ENCODE data around the gene YEATS2. TPM values are rescaled to one million over a fixed set of nuclear protein-coding genes. Genes with fewer than 3 reads are reported as not detected.

YEATS2 gene
- total RNA-seq, 1 experiment from 2014 or later = 31.0 TPM

DNA sequence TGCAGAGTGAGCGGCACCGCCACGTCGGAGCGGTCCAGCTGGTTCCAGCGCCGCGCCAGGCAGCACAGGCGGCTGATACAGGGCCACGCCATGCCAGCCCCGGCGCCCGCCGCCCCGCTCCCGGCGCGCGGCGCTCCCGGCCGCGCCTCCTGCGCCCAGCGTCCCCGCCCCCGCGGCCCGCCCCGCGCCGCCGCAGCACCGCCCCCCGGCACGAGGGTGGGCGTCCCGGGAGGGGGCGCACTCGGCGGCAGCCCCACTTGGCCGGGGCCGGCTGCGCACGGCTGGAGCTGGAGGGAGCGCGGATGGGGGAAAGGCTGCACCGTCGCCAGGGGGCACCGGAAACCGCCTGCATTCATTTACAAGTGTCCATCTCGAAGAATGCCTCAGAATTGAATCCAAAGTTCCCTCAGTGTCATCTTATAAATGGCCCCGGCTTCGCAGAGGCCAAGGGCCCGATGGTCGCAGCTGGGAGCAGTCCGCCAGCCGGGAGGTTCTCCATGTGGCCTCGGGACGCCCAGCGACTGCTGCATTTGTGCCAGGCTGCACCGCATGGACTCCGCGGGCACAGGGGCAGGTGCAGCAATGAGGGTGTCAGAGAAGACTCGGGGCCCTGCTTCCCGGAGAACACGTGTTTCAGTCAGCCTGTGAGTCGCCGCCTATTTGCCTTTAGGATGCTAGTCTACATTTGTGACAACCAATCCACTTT lies 128.0 kb downstream of the YEATS2 start, which contains the start of gene MAP6D1:
TSS of gene MAP6D1 (minus strand) at position 122 of the 706 bp plus-strand sequence. CDS start at position 92, 30 bp downstream.
- Histone ChIP-seq H3K27ac (ENCODE audit: low read length) (no peak within 1 kb of the TSS), H3K27me3 (ENCODE audit: low read length) (no peaks in the 10 kb centered on the region), H2AFZ (ENCODE audit: low read length) (peak within 1 kb of the TSS; percentile 90), H3F3A (ENCODE audit: low read length, unreplicated experiment) (peaks cover 6% of the 10 kb centered on the region), H3K79me2 (ENCODE audit: low read length) (no peaks in the 10 kb centered on the region), H3K36me3 (ENCODE audit: low read depth, low read length) (peaks cover 9% of the 10 kb centered on the region; the same call in 1 of the 2 replicates), H3K4me3 (ENCODE audit: low read length) (peak within 1 kb of the TSS; percentile 92), H3K4me2 (ENCODE audit: low read length) (peak within 1 kb of the TSS; percentile 96), H3K9me3 (ENCODE audit: low read length) (no peaks in the 10 kb centered on the region), H4K20me1 (ENCODE audit: low read length) (no peaks in the 10 kb centered on the region), H3K4me1 (ENCODE audit: insufficient read depth, low read length) (peaks cover 8% of the 10 kb centered on the region), H3K9me2 (replicated peaks; ENCODE audit: low read length) (no peaks in the 10 kb centered on the region), H3K9ac (ENCODE audit: low read length) (peak within 1 kb of the TSS; percentile 56; the same call in 1 of the 2 replicates)
- DNase-seq (peak; percentile 54), ATAC-seq (peak; percentile 70)
- CTCF ChIA-PET = interaction anchor here (0.5 kb wide), 2 partner anchors 30 to 128 kb away, joined by 3 to 4 read pairs; partner anchors contain the start of gene YEATS2
- TF ChIP-seq, protein P1, sequence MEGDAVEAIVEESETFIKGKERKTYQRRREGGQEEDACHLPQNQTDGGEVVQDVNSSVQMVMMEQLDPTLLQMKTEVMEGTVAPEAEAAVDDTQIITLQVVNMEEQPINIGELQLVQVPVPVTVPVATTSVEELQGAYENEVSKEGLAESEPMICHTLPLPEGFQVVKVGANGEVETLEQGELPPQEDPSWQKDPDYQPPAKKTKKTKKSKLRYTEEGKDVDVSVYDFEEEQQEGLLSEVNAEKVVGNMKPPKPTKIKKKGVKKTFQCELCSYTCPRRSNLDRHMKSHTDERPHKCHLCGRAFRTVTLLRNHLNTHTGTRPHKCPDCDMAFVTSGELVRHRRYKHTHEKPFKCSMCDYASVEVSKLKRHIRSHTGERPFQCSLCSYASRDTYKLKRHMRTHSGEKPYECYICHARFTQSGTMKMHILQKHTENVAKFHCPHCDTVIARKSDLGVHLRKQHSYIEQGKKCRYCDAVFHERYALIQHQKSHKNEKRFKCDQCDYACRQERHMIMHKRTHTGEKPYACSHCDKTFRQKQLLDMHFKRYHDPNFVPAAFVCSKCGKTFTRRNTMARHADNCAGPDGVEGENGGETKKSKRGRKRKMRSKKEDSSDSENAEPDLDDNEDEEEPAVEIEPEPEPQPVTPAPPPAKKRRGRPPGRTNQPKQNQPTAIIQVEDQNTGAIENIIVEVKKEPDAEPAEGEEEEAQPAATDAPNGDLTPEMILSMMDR (conservative IDR thresholded peaks at IDR 0.05; ENCODE audit: low read depth, low read length) = peak; percentile 46
- no peak for TF ChIP-seq EZH2 (IDR thresholded peaks at IDR 0.05; ENCODE audit: low read length, unreplicated experiment)
- TF ChIP-seq EZH2phosphoT487 (IDR thresholded peaks at IDR 0.05; ENCODE audit: borderline replicate concordance, low read length) = no peak
- intact Hi-C loops (cut with micrococcal nuclease) = loop anchor here (1.0 to 2.0 kb wide), 2 partner anchors 19 to 59 kb away; partner anchors contain the start of gene PARL
- POLR2A ChIA-PET (ENCODE audit: unreplicated experiment) = no interaction called here
- BruUV-seq (replicated peaks) = no TSS peak

GRCh38 chr3:183826448-183827250 lies 129.1 kb downstream of the YEATS2 start:
- Histone ChIP-seq H4K20me1 (ENCODE audit: low read length) (no peaks in the 10 kb centered on the region), H3K9me3 (ENCODE audit: low read length) (no peaks in the 10 kb centered on the region), H3K4me1 (ENCODE audit: insufficient read depth, low read length) (peaks cover 8% of the 10 kb centered on the region), H3K9me2 (replicated peaks; ENCODE audit: low read length) (no peaks in the 10 kb centered on the region), H3K4me3 (ENCODE audit: low read length) (no peak overlapping the region), H3K27me3 (ENCODE audit: low read length) (no peaks in the 10 kb centered on the region), H2AFZ (ENCODE audit: low read length) (no peak overlapping the region), H3F3A (ENCODE audit: low read length, unreplicated experiment) (peaks cover 6% of the 10 kb centered on the region), H3K36me3 (ENCODE audit: low read depth, low read length) (peaks cover 9% of the 10 kb centered on the region; the same call in 1 of the 2 replicates), H3K4me2 (ENCODE audit: low read length) (no peak overlapping the region), H3K9ac (ENCODE audit: low read length) (no peak overlapping the region), H3K79me2 (ENCODE audit: low read length) (no peaks in the 10 kb centered on the region), H3K27ac (ENCODE audit: low read length) (no peak overlapping the region)
- intact Hi-C loops (cut with micrococcal nuclease) = no loop called here
- ATAC-seq (no peak), DNase-seq (no peak)
- POLR2A ChIA-PET (ENCODE audit: unreplicated experiment) = no interaction called here
- CTCF ChIA-PET = no interaction called here
- BruUV-seq (replicated peaks) = no TSS peak
- TF ChIP-seq EZH2phosphoT487 (IDR thresholded peaks at IDR 0.05; ENCODE audit: borderline replicate concordance, low read length) (no peak), EZH2 (IDR thresholded peaks at IDR 0.05; ENCODE audit: low read length, unreplicated experiment) (no peak)
- TF ChIP-seq, protein P1 (conservative IDR thresholded peaks at IDR 0.05; ENCODE audit: low read depth, low read length) = no peak

All from PC-3 (cell line).